ENCODE measurements around the gene S100A8.
"Not testable (repeated sequence)": the region's sequence is repeated elsewhere in the genome, so short reads cannot be mapped to it uniquely, and the experiment has no call there.

Gene S100A8

DNA sequence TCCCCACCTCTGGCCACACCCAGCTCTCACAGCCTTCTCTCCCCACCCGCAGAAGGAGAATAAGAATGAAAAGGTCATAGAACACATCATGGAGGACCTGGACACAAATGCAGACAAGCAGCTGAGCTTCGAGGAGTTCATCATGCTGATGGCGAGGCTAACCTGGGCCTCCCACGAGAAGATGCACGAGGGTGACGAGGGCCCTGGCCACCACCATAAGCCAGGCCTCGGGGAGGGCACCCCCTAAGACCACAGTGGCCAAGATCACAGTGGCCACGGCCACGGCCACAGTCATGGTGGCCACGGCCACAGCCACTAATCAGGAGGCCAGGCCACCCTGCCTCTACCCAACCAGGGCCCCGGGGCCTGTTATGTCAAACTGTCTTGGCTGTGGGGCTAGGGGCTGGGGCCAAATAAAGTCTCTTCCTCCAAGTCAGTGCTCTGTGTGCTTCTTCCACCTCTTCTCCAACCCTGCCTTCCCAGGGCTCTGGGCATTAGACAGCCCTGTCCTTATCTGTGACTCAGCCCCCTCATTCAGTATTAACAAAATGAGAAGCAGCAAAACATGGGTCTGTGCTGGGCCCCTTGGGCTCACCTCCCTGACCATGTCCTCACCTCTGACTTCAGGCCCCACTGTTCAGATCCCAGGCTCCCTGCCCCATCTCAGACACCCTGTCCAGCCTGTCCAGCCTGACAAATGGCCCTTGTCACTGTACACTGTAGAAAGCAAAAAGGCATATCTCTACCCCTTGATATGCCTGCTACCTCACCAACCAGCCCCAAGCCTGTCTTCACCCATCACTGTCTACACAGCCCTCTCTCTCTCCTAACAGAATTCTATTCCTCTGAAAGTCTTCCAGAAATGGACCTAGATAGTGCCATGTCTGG lies 30.0 kb downstream of the S100A8 start:
- no peak for DNase-seq

DNA sequence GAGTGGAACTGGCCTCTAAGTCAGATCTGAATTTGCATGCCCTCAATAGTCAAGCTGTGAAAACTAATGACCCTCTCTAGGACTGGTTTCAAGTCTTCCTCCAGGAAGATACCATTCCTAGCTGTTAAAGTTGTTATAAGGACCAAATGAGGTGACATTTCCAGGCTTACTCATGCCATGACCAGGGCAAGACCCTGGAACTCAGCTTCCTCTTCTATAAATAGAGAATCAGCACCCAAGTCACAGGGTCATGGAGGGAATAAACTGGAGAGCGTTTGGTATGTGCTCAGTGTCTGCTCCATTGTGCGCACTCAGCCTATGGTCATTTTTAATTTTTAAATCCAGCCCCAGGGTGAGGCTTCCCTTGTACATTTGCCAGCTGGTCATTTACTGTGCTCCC lies 30.7 kb downstream of the S100A8 start:
- DNase-seq = no peak

DNA sequence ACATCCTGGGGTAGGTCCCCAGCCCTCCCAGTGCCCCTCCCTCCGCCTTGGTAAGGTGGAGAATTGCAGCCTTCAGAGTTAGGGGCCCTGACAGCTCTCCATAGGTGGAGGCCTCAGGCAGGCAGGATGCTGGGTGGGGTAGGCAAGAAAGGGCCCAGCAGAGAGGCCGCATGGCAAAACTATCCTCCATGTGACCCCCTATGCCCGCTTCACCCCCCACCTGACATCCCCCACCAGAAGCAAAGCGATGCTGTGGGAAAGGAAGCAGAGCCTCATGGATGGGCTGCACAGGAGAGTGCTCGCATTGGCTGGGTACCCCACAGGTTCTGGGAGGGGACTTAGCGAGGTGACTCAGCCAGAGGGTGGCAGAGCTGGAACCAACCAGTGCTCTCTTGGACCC lies 31.6 kb downstream of the S100A8 start:
- no peak for DNase-seq

DNA sequence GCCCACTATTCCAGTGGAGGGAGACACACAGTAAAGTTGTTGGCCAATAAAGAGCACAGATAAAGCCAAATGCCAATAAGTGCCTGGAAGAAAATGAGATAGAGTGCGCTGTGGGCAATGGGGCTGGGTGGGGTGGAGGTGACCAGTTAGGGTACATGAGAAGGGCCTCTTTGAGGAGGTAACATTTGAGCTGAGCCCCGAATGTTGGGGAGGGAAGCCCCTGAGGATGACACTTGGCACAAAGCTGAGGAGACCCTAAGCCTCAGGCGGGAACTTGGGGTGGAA lies 32.2 kb downstream of the S100A8 start:
- DNase-seq = no peak

DNA sequence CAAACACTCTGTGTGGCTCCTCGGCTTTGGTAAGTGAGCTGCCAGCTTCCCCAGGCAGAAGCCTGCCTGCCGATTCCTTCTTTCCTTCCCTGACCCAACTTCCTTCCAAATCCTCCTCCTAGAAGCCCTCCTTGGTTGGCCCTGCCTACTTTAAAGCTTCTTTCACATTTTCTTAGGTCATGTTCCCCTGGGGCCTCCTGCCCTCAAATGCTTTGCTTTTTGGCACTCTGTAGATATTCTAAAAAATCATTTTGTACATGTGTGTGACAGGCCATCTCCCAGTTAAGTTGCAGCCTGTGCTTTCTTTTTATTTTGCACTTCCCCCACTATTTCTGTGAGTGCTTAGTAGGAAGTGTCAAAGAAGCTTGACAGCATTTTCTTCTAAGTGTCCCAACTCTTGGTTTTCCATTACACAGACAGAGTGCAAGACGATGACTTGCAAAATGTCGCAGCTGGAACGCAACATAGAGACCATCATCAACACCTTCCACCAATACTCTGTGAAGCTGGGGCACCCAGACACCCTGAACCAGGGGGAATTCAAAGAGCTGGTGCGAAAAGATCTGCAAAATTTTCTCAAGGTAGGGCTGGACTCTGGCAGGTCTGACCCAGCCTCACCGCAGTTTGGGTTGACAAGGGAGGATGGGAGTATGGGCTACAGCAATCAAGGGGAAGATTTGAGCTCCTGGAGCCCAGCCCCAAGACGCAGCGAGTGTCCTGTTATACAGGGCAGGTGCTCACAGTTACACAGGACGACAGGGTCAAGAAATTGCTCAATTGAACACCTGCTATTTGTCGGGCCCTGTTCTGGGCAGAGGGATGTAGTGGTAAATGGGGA lies 32.8 kb downstream of the S100A8 start, which contains the start of gene S100A9:
Gene S100A9 (plus strand): TSS at position 2 of the 838 bp plus-strand sequence. CDS start 430 bp downstream, at position 432.
- DNase-seq = peak; percentile 83

DNA sequence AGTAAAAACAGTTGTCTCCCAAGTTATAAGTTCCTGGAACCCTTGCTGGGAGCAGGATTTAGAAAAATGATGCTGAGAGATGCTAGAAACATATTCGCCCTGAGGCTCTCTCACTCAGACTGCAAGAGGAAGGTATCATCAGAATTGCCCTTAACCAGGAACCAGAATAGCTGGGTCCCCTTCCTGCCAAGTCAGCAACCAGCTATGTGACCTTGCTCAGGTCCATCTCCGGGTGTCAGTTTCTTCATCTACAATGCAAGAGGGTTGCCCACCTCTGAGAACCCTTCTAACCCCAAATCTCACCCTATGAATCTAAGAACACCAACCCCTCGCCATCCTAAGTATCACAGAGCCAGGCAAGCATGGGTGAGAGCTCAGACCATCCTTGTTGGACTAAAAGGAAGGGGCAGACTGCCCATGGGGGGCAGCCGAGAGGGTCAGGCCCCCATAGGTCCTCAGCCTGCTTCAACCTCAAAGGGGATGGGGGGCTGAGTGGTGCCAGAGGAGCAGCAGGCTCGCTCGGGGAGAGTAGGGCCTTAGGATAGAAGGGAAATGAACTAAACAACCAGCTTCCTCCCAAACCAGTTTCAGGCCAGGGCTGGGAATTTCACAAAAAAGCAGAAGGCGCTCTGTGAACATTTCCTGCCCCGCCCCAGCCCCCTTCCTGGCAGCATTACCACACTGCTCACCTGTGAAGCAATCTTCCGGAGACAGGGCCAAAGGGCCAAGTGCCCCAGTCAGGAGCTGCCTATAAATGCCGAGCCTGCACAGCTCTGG lies 33.6 kb downstream of the S100A8 start:
- peak; percentile 87 for DNase-seq

DNA sequence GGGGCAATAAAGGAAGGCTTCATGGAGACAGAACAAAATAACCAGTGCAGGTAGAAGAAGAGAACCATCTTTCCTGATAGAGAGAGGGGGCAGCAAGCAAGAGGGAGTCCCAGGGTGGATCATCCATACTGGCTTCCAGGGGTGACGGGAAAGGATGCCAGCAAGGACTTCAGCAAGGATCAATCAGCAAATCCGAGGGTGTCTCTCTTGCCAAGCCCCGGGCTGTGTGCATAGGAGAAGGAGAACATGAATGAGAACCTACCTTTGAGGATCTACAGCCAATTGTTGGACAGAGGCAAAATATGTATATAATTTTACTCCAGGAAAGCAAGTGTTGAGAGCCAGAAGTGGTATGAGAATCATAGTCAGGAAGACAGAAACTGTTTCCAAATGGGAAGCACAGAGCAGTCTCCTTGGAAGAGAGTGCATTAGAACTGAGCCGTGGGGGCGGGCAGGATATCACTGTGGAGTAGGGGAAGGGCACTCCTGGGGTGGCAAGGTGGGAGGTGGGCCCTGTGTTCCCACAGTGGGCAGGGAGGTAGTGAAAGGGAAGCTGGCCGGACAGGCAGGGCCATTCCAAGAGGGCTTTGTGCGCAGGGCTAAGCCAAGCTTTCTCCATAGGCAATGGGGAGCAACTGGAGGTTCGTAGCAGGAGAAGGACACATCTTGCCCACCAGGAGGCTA lies 34.3 kb downstream of the S100A8 start:
- no peak for DNase-seq

DNA sequence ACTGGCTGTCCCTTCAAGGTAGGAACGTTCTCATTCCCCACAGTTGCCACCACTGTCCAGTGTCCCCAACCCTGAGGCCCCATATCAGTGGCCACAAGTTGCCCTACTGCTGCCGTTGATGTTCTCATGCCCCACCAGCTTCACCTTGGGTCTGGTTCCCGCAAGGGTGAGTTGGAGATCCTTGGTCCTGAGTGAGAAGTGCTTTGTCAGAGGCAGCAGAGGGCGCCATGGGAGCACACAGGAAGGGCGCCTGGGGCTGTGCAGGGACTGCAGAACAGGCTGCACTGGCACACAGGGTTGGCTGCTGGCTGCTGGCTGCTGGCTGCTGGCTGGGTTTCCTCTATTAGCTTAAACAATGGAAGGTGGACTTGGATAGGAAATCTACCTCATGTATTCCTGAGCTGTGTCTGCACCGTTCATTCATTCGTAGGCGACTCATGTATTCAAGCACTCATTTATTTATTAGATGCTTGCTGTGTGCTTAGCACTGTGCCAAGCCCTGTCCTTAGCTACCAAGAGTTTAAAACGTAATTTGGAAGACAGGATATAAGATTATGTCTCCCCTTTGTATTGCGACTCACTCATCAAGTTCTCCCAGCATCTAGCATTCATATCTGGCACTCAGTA lies 35.3 kb downstream of the S100A8 start:
- peak; percentile 53 for DNase-seq

DNA sequence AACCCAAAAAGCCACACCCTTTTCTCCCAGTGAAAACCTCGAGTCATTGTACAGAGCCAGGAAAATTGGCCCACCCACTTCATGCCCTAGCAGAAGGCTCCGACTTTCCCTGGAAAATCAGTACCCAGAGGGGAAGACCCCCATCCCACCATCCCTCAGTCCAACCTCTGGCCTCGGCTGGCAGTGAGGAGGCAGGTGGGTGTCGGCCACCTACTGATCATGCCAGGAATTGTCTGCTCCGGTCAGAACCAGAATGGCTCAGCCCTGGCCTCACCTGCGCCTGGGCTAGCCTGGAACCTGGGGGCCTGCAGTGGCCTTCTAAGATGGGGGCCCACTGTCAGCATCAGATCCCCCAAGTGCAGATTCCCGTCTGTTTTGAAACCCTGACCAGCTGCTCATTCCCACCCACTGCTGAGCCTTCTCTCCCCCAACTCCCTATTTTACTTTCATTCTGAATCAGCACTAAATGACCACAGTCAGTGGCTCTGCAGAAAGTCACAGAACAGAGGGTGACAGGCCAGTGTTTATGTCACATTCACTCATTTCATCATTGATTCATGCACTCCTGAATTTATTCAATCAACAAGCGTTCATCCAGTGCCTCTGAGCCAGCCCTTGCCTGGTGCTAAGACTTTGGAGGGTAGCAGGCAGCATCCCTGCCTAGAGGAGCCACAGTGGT lies 36.2 kb downstream of the S100A8 start:
- no peak for DNase-seq

DNA sequence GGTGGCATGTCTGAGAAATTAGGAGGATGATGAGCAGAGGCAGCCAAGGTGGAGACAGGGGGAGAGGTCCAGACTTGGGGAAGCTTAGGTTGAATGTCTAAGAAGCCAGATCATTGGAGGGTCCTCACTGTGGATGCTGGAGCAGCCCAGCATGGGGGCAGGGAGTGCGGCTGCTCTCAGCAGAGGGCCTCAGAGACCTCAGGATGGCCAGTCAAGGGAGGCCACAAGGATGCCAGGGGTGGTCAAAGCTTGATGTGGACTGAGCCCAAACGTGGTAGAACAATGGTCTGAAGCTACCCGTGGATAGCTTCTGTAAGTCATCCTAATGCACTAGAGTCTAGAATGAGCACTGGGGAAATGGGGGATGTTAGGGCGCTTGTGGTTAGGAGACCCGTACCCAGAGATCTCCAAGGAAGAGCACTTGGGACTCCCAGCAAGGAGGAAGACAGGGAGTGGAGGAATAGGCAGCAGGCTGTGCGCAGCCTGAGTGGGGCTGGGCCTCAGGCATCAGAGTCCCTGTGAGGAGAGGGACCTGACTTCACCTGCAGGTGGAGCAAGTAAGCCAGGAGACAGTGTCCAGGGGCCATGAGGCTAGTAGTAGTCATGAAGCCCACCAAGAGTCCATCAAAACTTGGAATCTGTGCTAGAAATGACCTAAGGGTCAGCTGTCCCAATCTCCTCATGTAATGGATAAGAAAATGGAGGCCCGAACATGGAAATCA lies 37.5 kb downstream of the S100A8 start:
- no peak for DNase-seq

DNA sequence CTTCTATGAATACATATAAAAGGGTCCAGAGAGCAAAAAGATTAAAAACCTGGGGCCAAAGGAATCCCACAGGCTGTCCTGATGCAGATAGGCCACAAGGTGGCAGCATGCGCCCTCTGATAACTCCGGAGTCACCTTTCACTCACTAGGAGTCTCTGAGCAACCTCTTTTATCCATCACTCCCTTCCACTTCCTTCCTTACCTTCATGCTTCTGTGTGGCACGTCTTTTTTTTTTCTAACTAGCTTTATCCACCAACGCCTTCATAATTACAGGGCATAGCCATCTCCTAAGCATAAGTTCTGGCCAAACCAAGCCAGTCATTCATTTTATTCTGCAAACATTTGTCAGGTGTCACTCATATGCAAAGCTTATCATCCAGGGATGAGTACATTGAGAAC lies 38.4 kb downstream of the S100A8 start:
- peak; percentile 14 for DNase-seq

DNA sequence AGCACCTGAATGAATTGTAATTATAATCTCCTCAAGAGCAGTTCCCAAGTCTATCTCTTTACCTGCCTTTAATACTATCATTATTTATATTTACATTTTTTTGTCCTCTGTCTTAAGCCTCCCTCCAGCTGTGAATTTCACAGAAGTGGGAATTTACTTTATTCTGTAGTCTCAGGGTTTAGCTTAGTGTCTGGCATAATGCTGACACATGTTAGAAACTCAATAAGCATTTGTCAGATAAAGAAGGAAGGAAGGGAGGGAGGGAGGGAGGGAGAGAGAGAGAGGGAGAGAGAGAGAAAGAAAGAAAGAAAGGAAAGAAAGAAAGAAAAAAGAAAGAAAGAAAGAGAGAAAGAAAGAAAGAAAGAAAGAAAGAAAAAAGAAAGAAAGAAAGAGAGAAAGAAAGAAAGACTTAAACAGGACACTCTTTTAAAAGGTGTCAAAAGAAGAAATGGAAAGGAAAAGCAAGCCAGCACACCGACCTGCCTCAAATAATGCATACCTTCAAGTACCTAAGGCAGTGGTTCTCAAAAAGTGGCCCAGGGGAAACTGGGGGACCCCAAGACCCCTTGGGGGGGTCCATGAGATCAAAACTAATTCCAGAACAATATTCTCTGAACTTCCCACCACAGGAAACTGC lies 40.4 kb downstream of the S100A8 start:
- no peak for DNase-seq

DNA sequence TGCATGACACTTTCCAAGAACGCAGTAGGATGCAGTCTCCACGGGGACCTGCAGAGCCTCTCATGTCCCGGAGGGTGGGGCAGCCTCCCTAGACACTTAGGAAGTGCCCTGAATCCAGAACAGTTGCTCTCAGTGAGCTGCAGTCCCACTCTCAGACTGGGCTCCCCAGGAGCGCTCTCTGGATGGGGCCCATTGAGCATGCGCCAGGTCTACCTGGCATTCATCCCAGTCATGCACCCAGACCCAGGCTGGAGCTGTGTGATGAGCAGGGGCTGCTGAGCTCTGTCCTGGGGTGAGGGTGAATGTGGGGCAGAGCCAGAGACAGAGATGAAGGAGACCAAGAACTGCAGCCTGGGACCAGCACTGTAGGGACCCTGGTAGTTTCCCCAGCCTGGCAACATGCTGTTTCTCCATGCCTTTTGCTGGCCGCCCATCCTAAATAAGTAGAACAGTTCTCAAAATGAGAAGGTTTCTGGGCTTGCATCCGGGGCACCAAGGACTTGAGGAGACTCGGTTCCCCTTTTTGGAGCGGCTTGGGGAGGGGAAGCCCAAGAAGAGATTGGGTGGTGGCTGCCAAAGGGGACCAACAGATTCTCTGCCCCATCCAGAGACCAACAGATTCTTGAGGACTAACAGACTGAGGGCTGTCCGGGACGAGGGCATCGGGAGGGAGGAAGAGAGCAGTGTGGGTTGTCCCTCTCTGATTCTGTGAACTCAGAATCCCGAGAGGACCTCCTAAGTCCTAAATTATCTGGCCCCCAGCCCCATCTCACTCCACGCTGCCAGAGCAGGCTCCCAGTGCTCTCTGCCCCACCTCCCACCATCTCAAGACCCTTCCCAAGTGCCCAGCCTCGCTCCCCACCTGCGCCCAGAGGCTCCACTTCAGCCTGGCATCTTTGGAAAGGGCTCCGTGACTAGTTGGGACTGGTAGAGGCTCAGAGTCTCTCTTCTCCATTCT lies 41.2 kb downstream of the S100A8 start:
- no peak for DNase-seq

DNA sequence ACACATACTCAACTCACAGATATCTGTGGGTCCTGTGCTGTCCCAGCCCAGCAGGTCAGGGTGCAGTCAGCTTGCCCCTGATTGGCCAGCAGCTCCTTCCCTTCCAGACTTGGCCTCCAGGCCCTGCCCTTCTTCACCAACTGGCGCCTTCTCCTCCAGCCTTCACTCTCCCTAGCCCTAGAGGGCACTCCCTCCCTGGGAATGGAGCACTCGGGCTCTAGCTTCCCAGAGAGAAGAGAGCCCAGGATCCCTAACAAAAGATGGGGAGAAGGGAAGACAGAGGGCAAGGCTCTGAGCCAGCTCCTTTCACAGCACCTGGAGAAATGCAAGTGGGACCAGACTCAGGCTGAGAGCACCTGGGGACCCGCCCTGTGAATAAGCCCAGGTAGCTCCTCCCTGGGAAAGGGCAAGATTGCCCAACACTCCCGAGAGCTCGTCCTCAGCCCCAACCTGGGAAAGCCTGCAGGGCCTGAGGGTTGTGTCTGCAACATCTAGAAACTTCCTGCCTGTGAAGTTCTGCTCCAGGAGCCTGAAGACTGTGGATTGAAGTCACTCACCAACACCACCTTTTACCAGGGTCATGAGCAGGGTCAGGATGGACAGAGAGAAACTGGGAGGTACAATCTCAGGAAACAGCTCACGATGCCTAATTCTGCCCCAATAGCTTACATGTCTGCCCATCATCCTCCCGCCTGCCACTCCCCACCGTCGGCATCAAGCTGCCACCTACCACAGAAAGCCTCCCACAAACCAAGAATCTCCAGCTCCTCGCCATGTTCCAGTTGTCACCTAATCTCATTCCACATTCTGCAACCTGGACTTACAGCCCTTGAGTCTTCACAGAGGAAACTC lies 42.1 kb downstream of the S100A8 start, which contains the start of gene PGLYRP4:
Gene PGLYRP4 (minus strand): TSS at position 331 of the 852 bp plus-strand sequence. CDS start 909 bp downstream, outside the sequence.
- no peak for DNase-seq

DNA sequence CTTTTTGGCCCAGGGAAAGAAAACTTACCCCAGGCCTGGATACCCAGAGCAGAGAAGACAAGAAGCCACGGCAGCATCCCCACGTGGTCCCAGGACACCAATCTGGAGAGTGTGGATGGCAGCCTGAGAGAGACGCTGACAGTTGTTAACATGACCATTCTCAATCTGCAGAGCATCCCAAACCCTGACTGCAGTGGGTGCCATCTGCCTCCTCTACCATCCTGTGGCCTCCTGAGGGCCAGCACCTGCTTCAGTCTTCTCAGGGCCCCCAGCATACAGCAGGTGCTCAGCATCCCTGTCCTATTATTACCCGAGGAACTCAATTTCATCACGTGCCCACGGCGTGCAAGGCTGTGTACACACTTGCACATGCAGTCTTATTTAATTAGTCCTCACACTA lies 43.0 kb downstream of the S100A8 start:
- DNase-seq = no peak

DNA sequence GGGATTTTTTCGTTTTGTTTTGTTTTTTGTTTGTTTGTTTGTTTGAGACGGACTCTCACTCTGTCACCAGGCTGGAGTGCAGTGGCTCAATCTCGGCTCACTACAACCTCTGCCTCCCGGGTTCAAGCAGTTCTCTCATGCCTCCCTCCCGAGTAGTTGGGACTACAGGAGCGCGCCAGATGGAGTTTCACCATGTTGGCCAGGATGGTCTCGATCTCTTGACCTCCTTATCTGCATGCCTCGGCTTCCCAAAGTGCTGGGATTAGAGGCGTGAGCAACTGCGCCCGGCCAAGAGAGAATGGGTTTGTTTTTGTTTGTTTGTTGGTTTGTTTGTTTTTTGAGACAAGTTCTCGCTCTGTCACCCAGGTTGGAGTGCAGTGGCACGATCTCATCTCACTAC lies 43.8 kb downstream of the S100A8 start:
- not testable (repeated sequence) for DNase-seq

DNA sequence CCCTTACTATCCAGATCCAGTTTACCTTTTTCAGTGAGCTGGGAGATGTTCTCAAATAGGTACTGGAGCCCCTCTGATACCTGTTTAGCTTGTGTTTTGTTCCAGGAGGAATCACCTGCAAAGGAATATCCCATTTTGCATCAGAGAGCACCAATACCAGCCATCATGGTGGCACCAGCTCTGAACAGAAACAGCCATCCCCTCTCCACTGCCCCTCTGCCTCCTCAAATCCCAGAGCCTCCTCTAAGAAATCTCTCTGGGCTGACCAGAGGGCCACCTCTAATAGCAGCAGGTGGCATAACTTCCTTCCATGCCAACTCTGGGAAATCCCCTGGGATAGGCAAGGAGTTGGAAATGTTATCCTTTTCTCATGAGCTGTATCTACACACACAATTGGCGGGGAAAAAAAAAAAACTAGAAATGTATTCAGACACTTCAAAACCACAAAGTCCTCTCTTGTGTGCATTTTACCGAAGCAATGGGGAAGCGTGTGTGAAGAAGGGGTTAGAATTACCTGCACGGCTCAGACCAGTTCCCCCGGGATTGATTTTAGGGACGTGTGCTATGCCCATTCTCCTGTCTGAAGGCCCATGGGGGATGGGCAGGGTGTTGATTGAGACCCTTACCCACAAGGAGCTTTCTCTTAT lies 44.7 kb downstream of the S100A8 start:
- no peak for DNase-seq

Measured in GF-D8 (cell line).